GM18858 (cell line): ENCODE data around the gene ZKSCAN1.
"Not testable (repeated sequence)": the region's sequence is repeated elsewhere in the genome, so short reads cannot be mapped to it uniquely, and the experiment has no call there.

Experiments
- ATAC-seq: cut with Tn5 transposase; IDR thresholded peaks from one replicate; pipeline ENCODE4 v1.9.1; 2021; ENCODE audit not compliant: unreplicated experiment

The ZKSCAN1 gene

GRCh38 chr7:100015232-100016214 is at the start of gene ZKSCAN1:
TSS of gene ZKSCAN1 (plus strand) at chr7:100015596. CDS start at chr7:100023507, 7,911 bp downstream.
- peak; percentile 84 for ATAC-seq

- no peak for ATAC-seq
Observed at GRCh38 chr7:99969298-99969697, 46.1 kb upstream of the ZKSCAN1 start.

DNA sequence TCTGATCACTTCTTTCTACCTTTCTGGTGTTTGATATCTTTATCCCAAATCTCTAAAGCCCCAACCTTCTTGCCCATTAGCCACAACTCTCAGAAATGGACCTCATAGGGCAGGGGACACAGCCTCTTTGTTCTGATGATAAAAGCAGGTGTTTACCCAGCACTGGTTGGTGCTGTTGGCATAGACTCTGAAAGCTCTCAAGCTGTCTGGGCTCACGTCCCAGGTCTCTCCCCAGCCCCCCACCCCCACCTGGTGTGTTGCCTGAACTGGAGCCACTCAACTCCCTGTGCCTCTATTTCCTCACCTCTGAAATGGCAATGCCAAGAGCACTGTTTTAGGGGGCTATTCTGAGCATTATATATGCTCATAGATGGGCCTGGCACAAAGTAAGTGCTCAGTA is 45.6 kb upstream of the ZKSCAN1 start:
- ATAC-seq: not testable (repeated sequence)

GRCh38 chr7:99971242-99971641 is 44.2 kb upstream of the ZKSCAN1 start:
- no peak for ATAC-seq

DNA sequence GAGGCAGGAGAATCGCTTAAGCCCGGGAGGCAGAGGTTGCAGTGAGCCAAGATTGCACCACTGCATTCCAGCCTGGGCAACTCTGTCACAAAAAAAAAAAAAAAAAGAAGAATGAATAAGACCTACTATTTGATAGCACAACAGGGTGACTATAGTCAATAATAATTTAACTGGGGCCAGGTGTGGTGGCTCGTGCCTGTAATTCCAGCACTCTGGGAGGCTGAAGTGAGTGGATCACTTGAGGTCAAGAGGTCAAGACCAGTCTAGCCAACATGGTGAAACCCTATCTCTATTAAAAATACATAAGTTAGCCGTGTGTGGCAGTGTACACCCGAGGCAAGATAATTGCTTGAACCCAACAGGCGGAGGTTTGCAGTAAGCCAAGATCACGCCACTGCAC is 41.6 kb upstream of the ZKSCAN1 start:
- not testable (repeated sequence) for ATAC-seq

DNA sequence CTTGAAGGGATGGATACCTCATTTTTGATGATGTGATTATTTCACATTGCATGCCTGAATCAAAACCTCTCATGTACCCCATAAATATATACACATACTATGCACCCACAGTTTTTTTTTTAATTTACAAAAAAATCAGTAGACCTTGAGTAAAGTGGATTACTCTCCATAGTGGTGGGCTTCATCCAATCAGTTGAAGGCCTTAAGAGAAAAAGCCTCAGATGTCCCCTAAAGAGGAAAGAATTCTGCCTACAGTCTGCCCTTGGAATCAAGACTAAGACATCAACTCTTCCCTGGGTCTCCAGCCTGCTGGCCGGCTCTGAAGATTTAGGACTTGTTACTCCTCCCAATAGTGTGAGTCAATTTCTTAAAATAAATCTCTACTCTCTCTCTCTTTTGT is 40.7 kb upstream of the ZKSCAN1 start:
- ATAC-seq: no peak

- no peak for ATAC-seq
Observed at GRCh38 chr7:99975782-99976521, 39.4 kb upstream of the ZKSCAN1 start, which contains the start of gene AZGP1. TSS of gene AZGP1 (minus strand) at chr7:99976031. CDS start at chr7:99976020, 11 bp downstream.

DNA sequence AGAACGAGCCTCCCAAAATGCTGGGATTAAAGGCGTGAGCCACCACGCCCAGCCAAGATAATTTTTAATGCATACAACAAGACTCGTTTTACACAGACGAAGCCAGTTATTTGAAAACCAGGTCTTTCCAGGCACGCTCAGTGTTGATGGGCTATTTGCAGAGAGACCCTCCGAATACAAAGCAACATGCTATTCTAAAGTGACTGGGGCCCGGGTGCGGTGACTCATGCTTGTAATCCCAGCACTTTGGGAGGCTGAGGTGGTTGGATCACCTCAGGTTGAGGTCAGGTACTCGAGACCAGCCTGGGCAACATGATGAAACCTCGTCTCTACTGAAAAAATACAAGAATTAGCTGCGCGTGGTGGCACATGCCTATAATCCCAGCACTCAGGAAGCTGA is 38.8 kb upstream of the ZKSCAN1 start:
- ATAC-seq: no peak

DNA sequence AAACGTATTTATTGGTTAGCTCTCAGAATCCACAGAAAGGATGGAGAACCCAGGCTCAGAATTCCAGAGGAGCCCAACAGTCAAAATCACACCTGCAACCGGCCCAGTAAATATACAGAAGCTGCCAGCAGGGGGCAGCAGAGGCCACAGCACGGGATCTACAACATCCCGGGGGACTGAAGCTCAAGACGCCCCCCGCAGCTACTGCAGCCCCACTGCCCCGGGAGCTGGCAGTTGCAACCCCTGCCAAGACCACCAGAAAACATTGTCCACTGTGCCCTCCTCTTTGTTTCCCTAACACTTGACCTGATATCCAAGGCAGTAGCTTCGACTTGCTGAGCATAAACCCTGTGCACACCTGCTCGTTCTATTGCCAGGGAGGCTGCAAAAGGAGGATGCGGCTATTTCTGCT is 35.6 kb upstream of the ZKSCAN1 start:
- ATAC-seq: not testable (repeated sequence)

DNA sequence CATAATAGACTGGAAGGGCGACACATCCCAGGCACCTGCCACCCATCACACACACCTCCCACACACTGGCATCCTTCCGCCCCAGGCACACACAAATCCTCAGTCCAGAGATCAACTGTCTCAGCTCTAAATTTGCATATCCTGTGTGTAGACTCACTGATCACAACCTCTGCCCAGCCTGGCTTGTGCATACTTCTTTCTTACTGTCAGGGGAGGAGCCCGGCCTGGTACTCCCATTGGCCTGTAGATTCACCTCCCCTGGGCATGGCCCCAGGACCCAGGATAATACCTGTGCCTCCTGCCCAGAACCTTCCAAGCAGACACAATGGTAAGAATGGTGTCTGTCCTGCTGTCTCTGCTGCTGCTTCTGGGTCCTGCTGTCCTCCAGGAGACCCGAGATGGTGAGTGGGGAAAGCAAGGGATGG is 34.9 kb upstream of the ZKSCAN1 start:
- not testable (repeated sequence) for ATAC-seq

GRCh38 chr7:99981066-99981465 is 34.3 kb upstream of the ZKSCAN1 start:
- not testable (repeated sequence) for ATAC-seq

- ATAC-seq: no peak
Observed at GRCh38 chr7:99984593-99984992, 30.8 kb upstream of the ZKSCAN1 start.

DNA sequence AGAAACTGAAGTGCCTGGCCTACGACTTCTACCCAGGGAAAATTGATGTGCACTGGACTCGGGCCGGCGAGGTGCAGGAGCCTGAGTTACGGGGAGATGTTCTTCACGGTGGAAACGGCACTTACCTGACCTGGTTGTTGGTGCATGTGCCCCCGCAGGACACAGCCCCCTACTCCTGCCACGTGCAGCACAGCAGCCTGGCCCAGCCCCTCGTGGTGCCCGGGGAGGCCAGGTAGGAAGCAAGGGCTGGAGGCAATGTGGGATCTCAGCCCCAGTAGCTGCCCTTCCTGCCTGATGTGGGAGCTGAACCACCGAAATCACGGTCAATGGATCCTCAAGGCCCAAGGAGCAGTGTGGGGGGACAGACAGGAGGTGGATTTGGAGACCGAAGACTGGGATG is 28.1 kb upstream of the ZKSCAN1 start:
- ATAC-seq: not testable (repeated sequence)

DNA sequence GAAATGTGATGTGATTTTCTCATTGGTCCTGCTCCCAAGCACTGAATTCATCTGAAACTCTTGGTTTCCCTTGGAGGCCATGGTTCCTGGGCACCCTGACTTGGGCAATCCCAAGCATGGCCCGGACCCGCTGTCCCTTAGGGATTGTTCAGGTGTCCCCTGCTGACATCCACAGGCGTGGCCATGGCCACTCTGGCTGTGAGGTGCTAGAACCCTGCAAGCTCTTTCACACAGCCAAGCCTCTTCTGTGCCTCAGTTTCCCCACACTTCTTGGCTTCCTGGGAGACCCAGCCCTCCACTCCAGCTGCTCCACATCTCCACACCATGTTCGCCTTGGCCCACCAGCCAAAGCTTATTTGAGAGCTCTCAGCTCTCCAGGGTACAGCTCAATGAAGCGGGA is 27.6 kb upstream of the ZKSCAN1 start:
- no peak for ATAC-seq

- no peak for ATAC-seq
Observed at GRCh38 chr7:99990460-99990852, 24.9 kb upstream of the ZKSCAN1 start.

GRCh38 chr7:99991543-99991942 is 23.9 kb upstream of the ZKSCAN1 start:
- not testable (repeated sequence) for ATAC-seq

- ATAC-seq: no peak
Observed at GRCh38 chr7:99992330-99993038, 22.9 kb upstream of the ZKSCAN1 start.

DNA sequence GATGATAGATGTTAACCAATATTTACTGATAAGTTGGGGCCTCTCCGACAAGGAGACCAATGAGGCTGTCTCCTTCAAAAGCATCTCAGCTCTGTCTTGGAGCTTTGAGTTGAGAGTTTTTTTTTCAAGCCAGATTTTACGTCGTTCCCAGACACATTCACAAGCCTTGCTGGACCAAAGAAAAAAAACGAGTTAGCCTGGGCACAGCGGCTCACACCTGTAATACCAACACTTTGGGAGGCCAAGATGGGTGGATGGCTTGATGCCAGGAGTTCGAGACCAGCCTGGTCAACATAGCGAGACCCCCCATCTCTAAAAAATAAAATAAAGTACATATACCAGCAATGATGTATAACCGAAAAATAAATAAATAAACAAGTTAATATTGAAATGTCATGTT is 20.6 kb upstream of the ZKSCAN1 start:
- ATAC-seq: no peak

GRCh38 chr7:99996755-99997544 is 18.4 kb upstream of the ZKSCAN1 start:
- no peak for ATAC-seq

- no peak for ATAC-seq
Observed at GRCh38 chr7:99997545-99998137, 17.8 kb upstream of the ZKSCAN1 start.
